ENCODE results near the gene CINP.

CINP gene

GRCh38 chr14:102335163-102335562, 27.5 kb downstream of the CINP start:
- Histone ChIP-seq H3K4me3 (ENCODE audit: low read length, poor library complexity, severe bottlenecking) (no peak overlapping the region), H4K20me1 (ENCODE audit: insufficient read depth, low read length, poor library complexity, severe bottlenecking) (no peaks in the 10 kb centered on the region), H3K4me1 (ENCODE audit: insufficient read depth, low read length, poor library complexity, severe bottlenecking) (no peaks in the 10 kb centered on the region), H3K9me2 (replicated peaks; ENCODE audit: low read depth, low read length) (no peaks in the 10 kb centered on the region), H2AFZ (ENCODE audit: low read length) (no peak overlapping the region), H3K27me3 (ENCODE audit: insufficient read depth, low read length, poor library complexity, severe bottlenecking) (no peaks in the 10 kb centered on the region), H3K36me3 (ENCODE audit: insufficient read depth, low read length) (no peaks in the 10 kb centered on the region; the same call in 1 of the 2 replicates), H3K4me2 (ENCODE audit: low read depth, low read length, poor library complexity, severe bottlenecking) (no peak overlapping the region), H3F3A (ENCODE audit: low read depth) (no peaks in the 10 kb centered on the region), H3K9ac (ENCODE audit: low read depth, low read length, poor library complexity, severe bottlenecking) (no peak overlapping the region), H3K79me2 (ENCODE audit: insufficient read depth, low read length) (no peaks in the 10 kb centered on the region), H3K9me3 (ENCODE audit: insufficient read depth, low read depth, low read length) (no peaks in the 10 kb centered on the region)
- TF ChIP-seq CTCF (conservative IDR thresholded peaks at IDR 0.05; ENCODE audit: low read length) (no peak), EZH2phosphoT487 (IDR thresholded peaks at IDR 0.05; ENCODE audit: borderline replicate concordance) (no peak)

- H2AFZ ChIP-seq (ENCODE audit: low read length) = no peak overlapping the region
- no peaks in the 10 kb centered on the region for H3K4me1 ChIP-seq (ENCODE audit: insufficient read depth, low read length, poor library complexity, severe bottlenecking)
- H3K36me3 ChIP-seq (ENCODE audit: insufficient read depth, low read length) = no peaks in the 10 kb centered on the region; the same call in 1 of the 2 replicates
- H3K79me2 ChIP-seq (ENCODE audit: insufficient read depth, low read length) = no peaks in the 10 kb centered on the region
- TF ChIP-seq CTCF (conservative IDR thresholded peaks at IDR 0.05; ENCODE audit: low read length) (no peak), EZH2phosphoT487 (IDR thresholded peaks at IDR 0.05; ENCODE audit: borderline replicate concordance) (no peak)
- no peaks in the 10 kb centered on the region for H3K9me2 ChIP-seq (replicated peaks; ENCODE audit: low read depth, low read length)
- no peaks in the 10 kb centered on the region for H4K20me1 ChIP-seq (ENCODE audit: insufficient read depth, low read length, poor library complexity, severe bottlenecking)
- H3K9me3 ChIP-seq (ENCODE audit: insufficient read depth, low read depth, low read length) = no peaks in the 10 kb centered on the region
- no peak overlapping the region for H3K4me2 ChIP-seq (ENCODE audit: low read depth, low read length, poor library complexity, severe bottlenecking)
- no peak overlapping the region for H3K9ac ChIP-seq (ENCODE audit: low read depth, low read length, poor library complexity, severe bottlenecking)
- H3K4me3 ChIP-seq (ENCODE audit: low read length, poor library complexity, severe bottlenecking) = no peak overlapping the region
- H3K27me3 ChIP-seq (ENCODE audit: insufficient read depth, low read length, poor library complexity, severe bottlenecking) = no peaks in the 10 kb centered on the region
- no peaks in the 10 kb centered on the region for H3F3A ChIP-seq (ENCODE audit: low read depth)
Measured at GRCh38 chr14:102333795-102334705, 28.6 kb downstream of the CINP start.

GRCh38 chr14:102333390-102333789, 29.3 kb downstream of the CINP start:
- Histone ChIP-seq H3K4me3 (ENCODE audit: low read length, poor library complexity, severe bottlenecking) (no peak overlapping the region), H3K4me1 (ENCODE audit: insufficient read depth, low read length, poor library complexity, severe bottlenecking) (no peaks in the 10 kb centered on the region), H3K9ac (ENCODE audit: low read depth, low read length, poor library complexity, severe bottlenecking) (no peak overlapping the region), H4K20me1 (ENCODE audit: insufficient read depth, low read length, poor library complexity, severe bottlenecking) (no peaks in the 10 kb centered on the region), H2AFZ (ENCODE audit: low read length) (no peak overlapping the region), H3K4me2 (ENCODE audit: low read depth, low read length, poor library complexity, severe bottlenecking) (no peak overlapping the region), H3K79me2 (ENCODE audit: insufficient read depth, low read length) (no peaks in the 10 kb centered on the region), H3F3A (ENCODE audit: low read depth) (no peaks in the 10 kb centered on the region), H3K9me3 (ENCODE audit: insufficient read depth, low read depth, low read length) (no peaks in the 10 kb centered on the region), H3K36me3 (ENCODE audit: insufficient read depth, low read length) (no peaks in the 10 kb centered on the region), H3K27me3 (ENCODE audit: insufficient read depth, low read length, poor library complexity, severe bottlenecking) (no peaks in the 10 kb centered on the region), H3K9me2 (replicated peaks; ENCODE audit: low read depth, low read length) (no peaks in the 10 kb centered on the region)
- TF ChIP-seq CTCF (conservative IDR thresholded peaks at IDR 0.05; ENCODE audit: low read length) (no peak), EZH2phosphoT487 (IDR thresholded peaks at IDR 0.05; ENCODE audit: borderline replicate concordance) (no peak)

All from Loucy (cell line).